Prostate gland (tissue), 2 donors: ENCODE measurements around the gene HPX. TPM values are rescaled to one million over a fixed set of nuclear protein-coding genes. Genes with fewer than 3 reads are reported as not detected.

ENCODE experiments used
- DNase-seq: peaks from one replicate; pipeline ENCODE4 v3.0.0-alpha.2; 2019; ENCODE audit warnings: low spot score
- H3K27ac ChIP-seq, 2 donors: fragments of 200-600 bp; sonication (generic); 2 replicates each; pipeline ENCODE4 v1.5.1; 2017 to 2019
- H3K27me3 ChIP-seq: fragments of 200-600 bp; sonication (generic); replicated peaks from 2 replicates; pipeline ENCODE4 v1.5.1; 2019; ENCODE audit not compliant: insufficient read depth
- H3K36me3 ChIP-seq, 2 donors: fragments of 200-600 bp; sonication (generic); 1 replicate in 1 of 2; 2 replicates in 1 of 2; pipeline versions ENCODE4 v1.5.1 to v1.8.1; 2017 to 2019
- H3K4me1 ChIP-seq: fragments of 200-600 bp; sonication (generic); replicated peaks from 2 replicates; pipeline ENCODE4 v1.5.1; 2019
- H3K4me3 ChIP-seq, 2 donors: fragments of 200-600 bp; sonication (generic); 2 replicates each; pipeline ENCODE4 v1.5.1; 2017 to 2019
- H3K9me3 ChIP-seq: fragments of 200-600 bp; sonication (generic); 2 replicates; pipeline ENCODE4 v1.5.1; 2017
- POLR2A ChIP-seq: fragments of 450-650 bp; IDR thresholded peaks from one replicate; pipeline ENCODE4 v1.6.1; 2016; ENCODE audit warnings: antibody characterized with exemption, mild to moderate bottlenecking
- POLR2AphosphoS5 ChIP-seq: sonication (generic); formaldehyde crosslinking; IDR thresholded peaks from one replicate; pipeline ENCODE4 v1.6.1; 2017; ENCODE audit warnings: antibody characterized with exemption
- WGBS: methylation state at CpG from one replicate; pipeline ENCODE4 v1.1.5; 2018; 5-methylcytosine and 5-hydroxymethylcytosine counted together
- intact Hi-C: fragments of 100-400 bp; cut with DNase I; formaldehyde crosslinking; loops from one replicate; pipeline ENCODE4 v1.14.2; 2022
- total RNA-seq, 2 donors: library from RNA; depleted of rRNA; stranded (reverse); fragments of >200 nt; gene quantifications; one replicate each; pipeline ENCODE4 v1.1.0, GENCODE V29; 2016
- TF ChIP-seq, protein P1 (sequence below), 4 experiments: fragments of 200-600 bp in 2 of 4; fragments of 450-650 bp in 2 of 4; sonication (generic) in 2 of 4; IDR thresholded peaks; 1 replicate in 3 of 4; 2 replicates in 1 of 4; pipeline ENCODE4 v1.5.1; 2016 to 2019; ENCODE audit warnings: antibody characterized with exemption in 4 of 4, mild to moderate bottlenecking in 2 of 4, moderate library complexity in 2 of 4

The HPX gene
- total RNA-seq, 2 donors from 2014 or later: 1.2 to 4.7 TPM

DNA sequence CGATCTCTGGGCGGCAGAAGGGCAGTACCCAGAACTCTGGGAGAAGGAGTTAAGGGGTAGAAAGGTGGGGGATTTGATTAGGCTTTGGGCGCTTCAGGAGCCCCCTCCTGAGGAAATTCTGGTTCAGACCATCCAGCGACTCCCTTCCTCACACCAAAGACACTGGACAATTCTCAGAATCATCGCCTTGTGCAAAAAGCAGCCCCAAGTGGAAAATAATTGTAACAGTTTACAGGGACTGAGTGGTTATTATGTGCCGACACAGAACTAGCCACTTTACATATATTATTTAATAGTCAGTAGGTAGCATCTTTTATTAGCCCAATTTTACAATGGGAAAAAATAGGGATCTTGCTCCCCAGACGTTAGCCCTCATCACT is 33.6 kb upstream of the HPX start:
- H3K36me3 ChIP-seq: peaks cover 0 to 10% of the 10 kb centered on the region in 2 donors

DNA sequence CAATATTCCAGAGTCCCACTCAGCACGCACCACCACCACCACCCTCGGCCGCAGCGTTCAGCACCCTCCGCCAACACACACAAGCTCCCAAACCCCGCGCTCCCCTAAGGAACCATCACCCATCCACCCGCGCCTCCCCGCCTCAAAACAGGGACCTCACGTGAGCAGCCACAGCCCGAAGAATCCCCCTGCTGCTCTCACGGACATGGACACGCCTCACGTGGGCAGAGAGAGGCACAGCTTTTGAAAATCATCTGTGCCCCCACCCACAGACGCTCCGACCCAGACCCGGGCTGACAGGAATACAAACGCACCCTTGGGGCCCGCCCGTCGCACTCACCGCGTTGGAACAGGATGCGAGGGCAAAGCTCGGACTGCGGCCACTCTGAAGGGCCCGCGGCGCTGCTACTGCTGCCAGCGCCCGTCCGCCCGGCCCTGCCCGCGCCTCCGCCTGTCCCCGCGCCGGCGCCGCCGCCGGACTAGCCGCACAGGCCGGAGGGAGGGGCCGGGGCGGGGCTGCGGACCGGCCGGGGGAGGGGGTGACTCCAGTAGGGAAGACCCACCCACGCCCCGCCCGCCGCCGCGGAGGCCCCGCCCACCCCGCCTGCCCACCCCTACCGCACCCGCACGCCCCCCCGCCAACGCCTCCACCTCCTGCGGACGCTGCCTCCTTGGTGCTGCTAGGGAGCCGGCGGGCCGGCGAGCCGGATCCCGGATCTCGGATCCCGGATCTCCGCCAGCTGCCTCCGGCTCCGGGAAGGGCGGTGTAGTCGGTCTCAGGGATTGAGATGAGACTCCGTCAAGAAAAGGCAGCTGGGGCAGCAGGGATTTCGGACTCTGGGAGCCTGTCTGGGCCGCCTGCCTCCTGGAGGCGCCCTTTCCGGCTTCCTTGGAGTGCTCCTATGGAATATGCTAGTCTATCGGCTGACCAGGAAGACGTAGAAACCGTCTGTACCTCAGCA is 32.9 kb upstream of the HPX start, which contains the start of gene TRIM3:
TSS of gene TRIM3 (minus strand) at position 491 of the 962 bp plus-strand sequence. CDS start 8,246 bp downstream, outside the sequence.
- peak; percentile 81 for TF ChIP-seq POLR2A
- TF ChIP-seq POLR2AphosphoS5: peak; percentile 74
- TF ChIP-seq, protein P1, sequence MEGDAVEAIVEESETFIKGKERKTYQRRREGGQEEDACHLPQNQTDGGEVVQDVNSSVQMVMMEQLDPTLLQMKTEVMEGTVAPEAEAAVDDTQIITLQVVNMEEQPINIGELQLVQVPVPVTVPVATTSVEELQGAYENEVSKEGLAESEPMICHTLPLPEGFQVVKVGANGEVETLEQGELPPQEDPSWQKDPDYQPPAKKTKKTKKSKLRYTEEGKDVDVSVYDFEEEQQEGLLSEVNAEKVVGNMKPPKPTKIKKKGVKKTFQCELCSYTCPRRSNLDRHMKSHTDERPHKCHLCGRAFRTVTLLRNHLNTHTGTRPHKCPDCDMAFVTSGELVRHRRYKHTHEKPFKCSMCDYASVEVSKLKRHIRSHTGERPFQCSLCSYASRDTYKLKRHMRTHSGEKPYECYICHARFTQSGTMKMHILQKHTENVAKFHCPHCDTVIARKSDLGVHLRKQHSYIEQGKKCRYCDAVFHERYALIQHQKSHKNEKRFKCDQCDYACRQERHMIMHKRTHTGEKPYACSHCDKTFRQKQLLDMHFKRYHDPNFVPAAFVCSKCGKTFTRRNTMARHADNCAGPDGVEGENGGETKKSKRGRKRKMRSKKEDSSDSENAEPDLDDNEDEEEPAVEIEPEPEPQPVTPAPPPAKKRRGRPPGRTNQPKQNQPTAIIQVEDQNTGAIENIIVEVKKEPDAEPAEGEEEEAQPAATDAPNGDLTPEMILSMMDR (IDR thresholded peaks at IDR 0.05): peak in 2 of 4 experiments; percentile 22 to 30
- DNase-seq: peak; percentile 96
- intact Hi-C loops: no loop called here
- peaks cover 7% of the 10 kb centered on the region for H3K4me1 ChIP-seq
- under 1% methylated on average over 82 of the region's 87 CpGs for WGBS
- H3K9me3 ChIP-seq: no peaks in the 10 kb centered on the region
- peak within 1 kb of the TSS; percentile 67 to 70 for H3K4me3 ChIP-seq
- peaks cover 0 to 5% of the 10 kb centered on the region in 2 donors for H3K36me3 ChIP-seq
- no peaks in the 10 kb centered on the region for H3K27me3 ChIP-seq
- peak within 1 kb of the TSS; percentile 98 to 99 for H3K27ac ChIP-seq

More for the DNA sequence above, 33.6 kb upstream of the HPX start:
- Histone ChIP-seq H3K27ac (peak overlapping the region; percentile 98 to 99), H3K9me3 (no peaks in the 10 kb centered on the region), H3K27me3 (no peaks in the 10 kb centered on the region), H3K4me3 (peak overlapping the region; percentile 67 to 70), H3K4me1 (peaks cover 7% of the 10 kb centered on the region)
- DNase-seq: no peak
- TF ChIP-seq, protein P1 (IDR thresholded peaks at IDR 0.05): no peak
- no peak for TF ChIP-seq POLR2AphosphoS5
- no peak for TF ChIP-seq POLR2A
- WGBS: 22% methylated on average over 7 of the region's 7 CpGs
- intact Hi-C loops: no loop called here

DNA sequence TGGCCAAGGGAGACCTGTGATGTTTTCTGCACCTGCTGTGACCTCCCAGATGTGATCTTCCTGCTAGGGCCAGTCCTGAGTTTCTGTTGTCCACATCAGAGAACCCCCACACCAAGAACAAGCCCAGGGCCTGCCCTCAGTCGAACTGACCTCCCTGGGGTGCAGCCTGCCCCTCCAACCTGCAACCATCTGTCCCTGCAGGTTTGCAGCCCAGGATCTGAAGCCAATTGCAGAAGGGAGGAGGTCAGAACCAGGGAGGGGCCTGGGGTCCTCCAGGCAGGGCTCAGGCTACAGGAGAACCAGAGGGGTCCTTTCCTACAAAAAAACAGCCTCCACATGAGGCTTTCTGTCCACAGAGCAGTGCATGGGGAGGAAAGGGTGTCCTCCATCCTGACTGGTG is 32.1 kb upstream of the HPX start:
- peak overlapping the region; percentile 67 to 70 for H3K4me3 ChIP-seq

DNA sequence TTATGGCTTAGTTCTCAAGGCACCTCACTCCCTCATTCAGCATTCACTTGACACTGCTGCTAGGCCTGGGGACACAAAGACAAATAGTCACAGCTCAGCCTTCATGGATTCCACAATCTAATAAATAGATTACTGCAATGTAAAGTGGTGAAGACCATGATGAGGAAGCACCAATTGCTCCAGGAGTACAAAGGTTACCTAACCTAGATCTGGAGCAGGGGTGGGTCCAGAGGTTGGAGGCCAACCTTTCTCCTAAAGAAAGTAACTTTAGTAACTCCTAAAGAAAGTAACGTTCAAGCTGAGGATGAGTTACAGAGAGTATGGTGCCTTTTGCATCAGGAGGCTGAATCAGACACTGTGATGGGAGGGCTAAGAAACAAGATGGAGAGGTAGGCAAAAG is 28.8 kb upstream of the HPX start:
- WGBS: 97% methylated on average over 1 of the region's 1 CpG
- Histone ChIP-seq H3K36me3 (no peaks in the 10 kb centered on the region), H3K9me3 (no peaks in the 10 kb centered on the region), H3K4me1 (peaks cover 7% of the 10 kb centered on the region), H3K27me3 (no peaks in the 10 kb centered on the region), H3K4me3 (no peak overlapping the region), H3K27ac (no peak overlapping the region)
- intact Hi-C loops: no loop called here
- DNase-seq: no peak
- TF ChIP-seq, protein P1 (IDR thresholded peaks at IDR 0.05): no peak
- TF ChIP-seq POLR2A (no peak), POLR2AphosphoS5 (no peak)

More for the DNA sequence above, 32.1 kb upstream of the HPX start:
- H3K9me3 ChIP-seq: no peaks in the 10 kb centered on the region
- H3K27ac ChIP-seq: peak overlapping the region; percentile 85 to 98
- H3K36me3 ChIP-seq: peaks cover 0 to 5% of the 10 kb centered on the region in 2 donors
- intact Hi-C loops: no loop called here
- TF ChIP-seq POLR2AphosphoS5 (no peak), POLR2A (no peak)
- TF ChIP-seq, protein P1 (IDR thresholded peaks at IDR 0.05): no peak
- H3K4me1 ChIP-seq: peaks cover 7% of the 10 kb centered on the region
- no peaks in the 10 kb centered on the region for H3K27me3 ChIP-seq
- no peak for DNase-seq
- WGBS: 0% methylated on average over 1 of the region's 1 CpG
